Ovary (tissue), 9 donors: ENCODE measurements around the gene LRRC15. TPM values are rescaled to one million over a fixed set of nuclear protein-coding genes. Genes with fewer than 3 reads are reported as not detected.

Source experiments
- DNase-seq, 5 donors: peaks; one replicate each; pipeline ENCODE4 v3.0.0-alpha.2; 2019 to 2020
- H3K27ac ChIP-seq, 2 donors: fragments of 200-600 bp; one replicate each; pipeline versions ENCODE4 v1.5.1 to v1.8.0; 2019 to 2022
- H3K27me3 ChIP-seq: fragments of 200-600 bp; one replicate; pipeline ENCODE4 v1.8.0; 2022
- H3K36me3 ChIP-seq: fragments of 200-600 bp; sonication (generic); one replicate; pipeline ENCODE4 v1.5.1; 2019
- H3K4me1 ChIP-seq: one replicate; pipeline ENCODE4 v1.8.1; 2013; ENCODE audit warnings: mild to moderate bottlenecking, moderate library complexity; ENCODE audit not compliant: insufficient read depth
- H3K4me3 ChIP-seq: fragments of 200-600 bp; sonication (generic); one replicate; pipeline ENCODE4 v1.5.1; 2017
- H3K9me3 ChIP-seq, 2 donors: fragments of 200-600 bp in 1 of 2; sonication (generic) in 1 of 2; one replicate each; pipeline versions ENCODE4 v1.5.1 to v1.8.1; 2013 to 2019; ENCODE audit warnings: mild to moderate bottlenecking in 1 of 2, moderate library complexity in 1 of 2
- EP300 ChIP-seq: sonication (generic); formaldehyde crosslinking; IDR thresholded peaks from one replicate; pipeline ENCODE4 v1.6.1; 2017; ENCODE audit warnings: antibody characterized with exemption
- POLR2A ChIP-seq: fragments of 450-650 bp; IDR thresholded peaks from one replicate; pipeline ENCODE4 v1.6.1; 2017; ENCODE audit warnings: antibody characterized with exemption, mild to moderate bottlenecking, moderate library complexity
- WGBS, 3 donors: extraction: QIAGEN DNeasy Blood & Tissue Kit in 1 of 3; methylation state at CpG; one replicate each; pipeline versions ENCODE4 v1.1.5 to v1.1.7; 2013 to 2017; 5-methylcytosine and 5-hydroxymethylcytosine counted together
- intact Hi-C, 4 donors: fragments of 100-400 bp; cut with DNase I; formaldehyde crosslinking; loops; one replicate each; pipeline versions ENCODE4 v1.11.0 to v1.15.1; 2022 to 2023
- polyA plus RNA-seq, 2 donors: library from polyadenylated mRNA; stranded (reverse); fragments of 200-250 nt in 1 of 2; fragments of 350-450 nt in 1 of 2; fragmentation: Illumina TruSeq in 1 of 2; extraction: RNeasy Lipid Tissue Mini Kit (QIAGEN cat#74804) in 1 of 2; gene quantifications; one replicate each; pipeline ENCODE4 v1.2.3, GENCODE V29; 2013 to 2014
- total RNA-seq, 7 donors: library from RNA; depleted of rRNA in 2 of 7; stranded (reverse); fragments of >200 nt in 2 of 7; fragmentation: NEBNext Ultra II Directional in 3 of 7; extraction: Animal tissue kit (Norgen Biotek cat#: 25700) in 3 of 7; gene quantifications; one replicate each; pipeline versions ENCODE4 v1.1.0 to v1.2.4, GENCODE V29; 2016 to 2023
- TF ChIP-seq, protein P1 (sequence below), 3 donors: fragments of 450-650 bp in 2 of 3; fragments of 200-600 bp in 1 of 3; IDR thresholded peaks; one replicate each; pipeline versions ENCODE4 v1.5.1 to v1.8.0; 2016 to 2022; ENCODE audit warnings: antibody characterized with exemption in 3 of 3, mild to moderate bottlenecking in 1 of 3
- donor health status: DM: no; HTN: no; CAD: no; lungs with moderate emphysema.
- donor health status: DM: no; HTN: no; CAD: no.
- donor health status: Bipolar disorder and iron deficiency.
- donor health status: DM: yes; HTN: yes; CAD: no.
- donor health status: DM: no; HTN: no; CAD: no.
- donor health status: DM: yes; HTN: yes; CAD: no.

Gene LRRC15
- total and polyA plus RNA-seq, 9 donors, result 0.05 to 2.5 (median 0.19) TPM; not detected in 1

DNA sequence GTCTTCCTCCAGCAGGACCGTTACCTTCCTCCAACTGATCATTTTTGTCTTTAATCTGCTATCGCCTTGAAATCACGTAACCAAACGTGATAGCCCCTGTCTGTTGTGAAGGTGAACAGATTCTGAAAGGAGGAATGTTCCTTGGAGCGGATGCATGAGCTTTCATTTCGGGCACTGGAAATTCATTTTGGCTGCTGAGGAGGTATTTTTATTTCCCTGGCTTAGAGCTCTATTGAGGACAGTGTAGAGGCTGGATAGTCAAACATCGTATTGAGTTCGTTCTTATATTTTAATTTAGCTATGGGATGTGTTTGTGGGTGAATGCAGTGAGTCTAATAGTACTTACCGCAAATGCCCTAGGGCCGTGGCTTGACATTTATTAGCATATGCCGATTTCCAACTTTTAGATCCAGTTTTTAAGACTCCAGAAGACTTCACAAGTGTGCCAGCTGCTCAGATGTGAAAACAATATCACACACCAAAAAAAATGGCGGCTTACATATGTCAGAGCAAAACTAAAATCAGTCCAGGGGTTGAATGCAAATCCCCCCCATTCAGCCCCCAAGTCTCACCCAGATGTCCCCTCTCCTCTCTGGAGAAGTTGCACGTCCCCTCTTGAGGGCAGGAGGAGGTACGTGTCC lies 40.5 kb downstream of the LRRC15 start:
- H3K36me3 ChIP-seq, result no peaks in the 10 kb centered on the region
- H3K27ac ChIP-seq, result no peak overlapping the region
- intact Hi-C loops, result no loop called here
- no peaks in the 10 kb centered on the region for H3K9me3 ChIP-seq
- 68 to 88% (median 74%) methylated on average over 14 of the region's 14 CpGs for WGBS, 3 donors
- no peaks in the 10 kb centered on the region for H3K27me3 ChIP-seq
- TF ChIP-seq POLR2A (no peak), EP300 (no peak)
- TF ChIP-seq, protein P1, sequence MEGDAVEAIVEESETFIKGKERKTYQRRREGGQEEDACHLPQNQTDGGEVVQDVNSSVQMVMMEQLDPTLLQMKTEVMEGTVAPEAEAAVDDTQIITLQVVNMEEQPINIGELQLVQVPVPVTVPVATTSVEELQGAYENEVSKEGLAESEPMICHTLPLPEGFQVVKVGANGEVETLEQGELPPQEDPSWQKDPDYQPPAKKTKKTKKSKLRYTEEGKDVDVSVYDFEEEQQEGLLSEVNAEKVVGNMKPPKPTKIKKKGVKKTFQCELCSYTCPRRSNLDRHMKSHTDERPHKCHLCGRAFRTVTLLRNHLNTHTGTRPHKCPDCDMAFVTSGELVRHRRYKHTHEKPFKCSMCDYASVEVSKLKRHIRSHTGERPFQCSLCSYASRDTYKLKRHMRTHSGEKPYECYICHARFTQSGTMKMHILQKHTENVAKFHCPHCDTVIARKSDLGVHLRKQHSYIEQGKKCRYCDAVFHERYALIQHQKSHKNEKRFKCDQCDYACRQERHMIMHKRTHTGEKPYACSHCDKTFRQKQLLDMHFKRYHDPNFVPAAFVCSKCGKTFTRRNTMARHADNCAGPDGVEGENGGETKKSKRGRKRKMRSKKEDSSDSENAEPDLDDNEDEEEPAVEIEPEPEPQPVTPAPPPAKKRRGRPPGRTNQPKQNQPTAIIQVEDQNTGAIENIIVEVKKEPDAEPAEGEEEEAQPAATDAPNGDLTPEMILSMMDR (IDR thresholded peaks at IDR 0.05), result no peak
- DNase-seq, result no peak
- H3K4me3 ChIP-seq, result no peak overlapping the region
- H3K4me1 ChIP-seq, result peaks cover 4% of the 10 kb centered on the region

DNA sequence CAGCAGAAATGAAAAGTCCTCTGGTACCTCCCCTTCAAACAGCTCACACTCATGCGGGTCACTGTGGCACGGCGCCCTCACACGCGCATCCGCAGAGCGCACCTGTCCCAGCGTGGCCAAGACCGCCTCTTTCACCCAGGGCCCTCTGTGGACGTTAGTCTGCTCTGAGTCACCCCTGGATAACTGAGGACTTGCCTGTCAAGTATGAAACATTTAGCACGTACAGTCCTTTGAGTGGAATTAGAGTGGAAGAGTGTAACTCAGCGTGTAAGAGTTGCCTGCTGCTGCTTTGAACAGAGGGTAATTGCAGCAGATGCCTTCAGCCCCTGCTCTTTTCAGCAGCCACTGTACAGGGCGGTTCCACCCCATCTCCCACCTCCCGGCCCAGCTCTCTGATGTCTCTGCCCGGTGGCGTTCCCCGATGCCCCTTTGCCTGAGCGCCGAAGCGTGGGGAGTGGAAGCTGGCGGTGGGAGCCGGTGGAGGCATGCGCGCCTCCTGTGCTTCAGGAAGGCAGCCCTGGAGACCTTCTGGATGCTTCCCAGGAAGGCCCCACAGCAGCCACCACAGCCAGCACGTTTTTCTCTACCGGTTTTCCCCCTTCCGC lies 41.4 kb downstream of the LRRC15 start:
- peaks cover 8% of the 10 kb centered on the region for H3K4me1 ChIP-seq
- intact Hi-C loops, result no loop called here
- no peaks in the 10 kb centered on the region for H3K36me3 ChIP-seq
- no peaks in the 10 kb centered on the region for H3K27me3 ChIP-seq
- DNase-seq, result no peak
- WGBS, 3 donors, result 45 to 58% (median 54%) methylated on average over 27 of the region's 27 CpGs
- H3K27ac ChIP-seq, result no peak overlapping the region
- no peaks in the 10 kb centered on the region for H3K9me3 ChIP-seq
- TF ChIP-seq POLR2A (no peak), EP300 (no peak)
- TF ChIP-seq, protein P1 (IDR thresholded peaks at IDR 0.05), result no peak
- no peak overlapping the region for H3K4me3 ChIP-seq

DNA sequence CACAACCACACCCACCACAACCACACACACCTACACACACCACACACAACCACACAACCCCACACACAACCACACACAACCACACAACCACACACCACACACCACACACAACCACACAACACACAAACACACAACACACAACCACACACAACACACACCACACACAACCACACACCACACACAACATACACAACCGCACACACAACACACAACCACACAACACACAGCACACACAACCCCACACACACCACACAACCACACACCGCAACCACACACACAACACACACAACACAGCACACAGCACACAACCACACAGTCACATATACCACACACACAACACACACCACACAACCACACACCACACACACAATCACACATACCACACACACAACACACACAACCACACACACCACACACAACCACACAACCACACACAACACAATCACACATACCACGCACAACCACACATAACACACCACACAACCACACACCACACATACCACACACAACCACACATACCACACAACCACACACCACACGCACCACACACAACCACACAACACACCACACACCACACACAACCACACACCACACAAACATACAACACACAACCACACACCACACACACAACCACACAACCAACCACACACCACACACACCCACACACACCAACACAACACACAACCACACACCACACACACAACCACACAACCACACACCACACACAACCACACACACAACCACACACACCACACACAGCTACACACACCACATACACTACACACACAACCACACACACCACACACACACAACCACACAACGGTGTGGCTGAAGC lies 42.1 kb downstream of the LRRC15 start:
- WGBS, 3 donors, result 91 to 92% (median 91%) methylated on average over 5 of the region's 5 CpGs
- Histone ChIP-seq H3K4me3 (no peak overlapping the region), H3K27me3 (no peaks in the 10 kb centered on the region), H3K27ac (no peak overlapping the region), H3K9me3 (no peaks in the 10 kb centered on the region), H3K36me3 (no peaks in the 10 kb centered on the region), H3K4me1 (peaks cover 8% of the 10 kb centered on the region)
- intact Hi-C loops, result no loop called here
- TF ChIP-seq POLR2A, result no peak
- no peak for TF ChIP-seq EP300
- no peak for DNase-seq

DNA sequence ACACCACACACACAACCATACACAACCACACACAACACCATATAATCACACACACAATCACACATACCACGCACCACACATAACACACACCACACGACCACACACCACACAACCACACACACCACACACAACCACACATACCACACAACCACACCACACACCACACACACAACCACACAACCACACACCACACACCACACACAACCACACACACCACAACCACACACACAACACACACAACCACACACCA lies 42.6 kb downstream of the LRRC15 start:
- Histone ChIP-seq H3K36me3 (no peaks in the 10 kb centered on the region), H3K4me3 (no peak overlapping the region), H3K4me1 (peaks cover 8% of the 10 kb centered on the region), H3K27ac (no peak overlapping the region), H3K9me3 (no peaks in the 10 kb centered on the region), H3K27me3 (no peaks in the 10 kb centered on the region)
- TF ChIP-seq EP300 (no peak), POLR2A (no peak)
- TF ChIP-seq, protein P1 (IDR thresholded peaks at IDR 0.05), result no peak
- 85 to 95% (median 92%) methylated on average over 2 of the region's 2 CpGs for WGBS, 3 donors
- no peak for DNase-seq
- intact Hi-C loops, result no loop called here
